OCI-LY3 (cell line): ENCODE results near the gene SERPIND1.

Source experiments
- H2AFZ ChIP-seq: fragments of 200-600, 300-600 bp; shearing (Covaris generic); 2 replicates; pipeline ENCODE4 v1.6.0; 2014; ENCODE audit warnings: antibody characterized with exemption, low read depth, low read length
- H3K27ac ChIP-seq: fragments of 200-600, 300-600 bp; sonication (generic); 2 replicates; pipeline ENCODE4 v1.5.1; 2014; ENCODE audit warnings: mild to moderate bottlenecking, low read length, moderate library complexity, mixed read lengths
- H3K27me3 ChIP-seq: fragments of 200-600, 300-600 bp; sonication (generic); 2 replicates; pipeline ENCODE4 v1.6.1; 2014; ENCODE audit warnings: low read depth, low read length, mixed read lengths
- H3K36me3 ChIP-seq: fragments of 200-600, 300-600 bp; sonication (generic); replicated peaks from 2 replicates; pipeline ENCODE3; 2014; ENCODE audit warnings: low read depth, low read length, mixed read lengths
- H3K4me1 ChIP-seq: fragments of 300-600, 200-600 bp; sonication (generic); 2 replicates; pipeline ENCODE4 v1.6.1; 2014; ENCODE audit warnings: low read length, mixed read lengths
- H3K4me2 ChIP-seq: fragments of 200-600, 300-600 bp; sonication (generic); 2 replicates; pipeline ENCODE4 v1.6.1; 2014; ENCODE audit warnings: low read length, mixed read lengths
- H3K4me3 ChIP-seq: fragments of 300-600, 200-600 bp; sonication (generic); 2 replicates; pipeline ENCODE4 v1.5.1; 2014; ENCODE audit warnings: antibody characterized with exemption, mild to moderate bottlenecking, low read length, moderate library complexity
- H3K79me2 ChIP-seq: fragments of 300-600, 200-600 bp; shearing (Covaris generic); 2 replicates; pipeline ENCODE4 v1.6.1; 2014; ENCODE audit warnings: mild to moderate bottlenecking, low read length, mixed read lengths
- H3K9ac ChIP-seq: fragments of 300-600, 200-600 bp; shearing (Covaris generic); 2 replicates; pipeline ENCODE4 v1.6.0; 2014; ENCODE audit warnings: mild to moderate bottlenecking, low read length, moderate library complexity
- H3K9me3 ChIP-seq: fragments of 200-600, 300-600 bp; shearing (Covaris generic); 2 replicates; pipeline ENCODE4 v1.6.1; 2014; ENCODE audit warnings: low read length, mixed read lengths; ENCODE audit not compliant: insufficient read depth
- H4K20me1 ChIP-seq: fragments of 200-600, 300-600 bp; sonication (generic); 2 replicates; pipeline ENCODE4 v1.6.1; 2016; ENCODE audit warnings: low read length, mixed read lengths; ENCODE audit not compliant: insufficient read depth
- CTCF ChIP-seq: fragments of 200-600, 300-600 bp; sonication (generic); IDR thresholded peaks from 2 replicates; pipeline ENCODE4 v1.5.1; 2014; ENCODE audit warnings: antibody characterized with exemption, low read length, low read depth
- EZH2phosphoT487 ChIP-seq: fragments of 200-600 bp; shearing (Covaris generic); IDR thresholded peaks from 2 replicates; pipeline ENCODE4 v1.6.1; 2018; ENCODE audit warnings: antibody characterized with exemption, mixed run types, low read depth

The SERPIND1 gene

DNA sequence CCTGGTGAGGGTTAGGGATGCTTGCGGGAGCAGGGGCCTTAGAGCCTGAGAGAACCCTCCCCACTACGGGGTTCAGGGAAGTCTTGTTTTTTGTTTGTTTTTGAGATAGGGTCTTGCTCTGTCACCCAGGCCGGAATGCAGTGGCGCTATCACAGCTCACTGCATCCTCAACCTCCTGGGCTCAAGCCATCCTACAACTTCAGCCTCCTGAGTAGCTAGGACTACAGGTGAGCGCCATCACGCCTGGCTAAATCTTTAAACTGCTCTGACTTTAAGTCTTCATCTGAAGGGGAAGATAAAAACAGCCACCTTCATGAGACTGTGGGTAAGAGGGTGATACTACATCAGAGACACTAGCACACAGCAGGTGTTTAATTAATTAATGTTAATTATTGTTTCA is 28.5 kb downstream of the SERPIND1 start:
- H4K20me1 ChIP-seq: no peaks in the 10 kb centered on the region
- H3K79me2 ChIP-seq: no peaks in the 10 kb centered on the region
- H3K4me3 ChIP-seq: no peak overlapping the region
- H3K36me3 ChIP-seq: peaks cover 51% of the 10 kb centered on the region
- no peaks in the 10 kb centered on the region for H3K27me3 ChIP-seq
- H3K27ac ChIP-seq: no peak overlapping the region
- no peaks in the 10 kb centered on the region for H3K9me3 ChIP-seq
- H3K9ac ChIP-seq: no peak overlapping the region
- TF ChIP-seq EZH2phosphoT487 (no peak), CTCF (no peak)
- H3K4me2 ChIP-seq: no peak overlapping the region
- H2AFZ ChIP-seq: no peak overlapping the region
- H3K4me1 ChIP-seq: no peaks in the 10 kb centered on the region

DNA sequence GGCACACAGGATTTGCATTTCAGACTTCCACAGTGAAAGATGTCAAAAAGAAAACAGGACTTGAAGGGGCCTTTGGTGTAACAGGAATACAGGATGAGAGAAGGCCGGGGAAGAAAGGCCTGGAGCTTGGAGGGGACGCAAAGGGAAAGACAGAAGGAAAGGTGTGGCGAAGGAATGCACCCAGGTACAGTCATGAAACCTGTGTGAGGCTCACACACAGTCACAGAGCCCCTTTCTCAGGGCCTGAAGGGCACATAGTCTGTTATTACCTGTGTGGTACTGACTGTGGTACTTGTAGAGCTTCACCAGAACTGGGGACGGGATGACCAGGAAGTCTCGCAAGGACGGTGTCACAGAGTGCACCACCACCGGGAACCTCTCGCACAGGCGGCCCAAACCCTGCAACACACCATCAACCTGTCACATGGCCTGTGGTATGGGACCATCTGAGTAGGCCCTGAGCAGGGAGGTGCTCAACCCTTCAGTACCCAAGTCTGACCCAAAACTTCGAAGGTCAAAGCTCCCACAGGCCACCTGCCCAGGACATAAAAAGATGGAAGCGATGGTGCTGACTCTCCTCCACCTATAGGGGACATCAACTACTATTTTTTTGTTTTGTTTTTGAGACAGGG is 29.1 kb downstream of the SERPIND1 start:
- H3K27me3 ChIP-seq: no peaks in the 10 kb centered on the region
- H3K9me3 ChIP-seq: no peaks in the 10 kb centered on the region
- H3K9ac ChIP-seq: no peak overlapping the region
- no peak overlapping the region for H2AFZ ChIP-seq
- H3K36me3 ChIP-seq: peaks cover 48% of the 10 kb centered on the region
- H3K79me2 ChIP-seq: no peaks in the 10 kb centered on the region
- TF ChIP-seq EZH2phosphoT487 (no peak), CTCF (no peak)
- no peak overlapping the region for H3K4me2 ChIP-seq
- no peaks in the 10 kb centered on the region for H4K20me1 ChIP-seq
- no peak overlapping the region for H3K27ac ChIP-seq
- no peak overlapping the region for H3K4me3 ChIP-seq
- H3K4me1 ChIP-seq: no peaks in the 10 kb centered on the region

- Histone ChIP-seq H3K4me2 (no peak overlapping the region), H3K79me2 (no peaks in the 10 kb centered on the region), H4K20me1 (no peaks in the 10 kb centered on the region), H2AFZ (no peak overlapping the region), H3K9me3 (no peaks in the 10 kb centered on the region), H3K9ac (no peak overlapping the region), H3K4me3 (no peak overlapping the region), H3K4me1 (no peaks in the 10 kb centered on the region), H3K27ac (no peak overlapping the region), H3K36me3 (peaks cover 44% of the 10 kb centered on the region), H3K27me3 (no peaks in the 10 kb centered on the region)
- TF ChIP-seq EZH2phosphoT487 (no peak), CTCF (peak; percentile 44)
Observed at GRCh38 chr22:20803696-20804324, 29.9 kb downstream of the SERPIND1 start.

- no peak overlapping the region for H3K4me3 ChIP-seq
- H4K20me1 ChIP-seq: no peaks in the 10 kb centered on the region
- H3K27ac ChIP-seq: no peak overlapping the region
- no peaks in the 10 kb centered on the region for H3K4me1 ChIP-seq
- no peaks in the 10 kb centered on the region for H3K9me3 ChIP-seq
- H2AFZ ChIP-seq: no peak overlapping the region
- no peaks in the 10 kb centered on the region for H3K27me3 ChIP-seq
- H3K9ac ChIP-seq: no peak overlapping the region
- no peaks in the 10 kb centered on the region for H3K79me2 ChIP-seq
- no peak for TF ChIP-seq EZH2phosphoT487
- TF ChIP-seq CTCF: no peak
- no peak overlapping the region for H3K4me2 ChIP-seq
- peaks cover 44% of the 10 kb centered on the region for H3K36me3 ChIP-seq
Observed at GRCh38 chr22:20804650-20805049, 30.7 kb downstream of the SERPIND1 start.
